IPS DF 4.7 (cell line): ENCODE results near the gene C12orf75.
"Not testable (repeated sequence)": the region's sequence is repeated elsewhere in the genome, so short reads cannot be mapped to it uniquely, and the experiment has no call there.

Experiments
- DNase-seq: peaks from one replicate; pipeline ENCODE4 v3.0.0-alpha.2; 2013; ENCODE audit warnings: low spot score; ENCODE audit errors: extremely low read depth

C12orf75 gene

GRCh38 chr12:105309384-105309783 is 21.1 kb upstream of the C12orf75 start:
- DNase-seq = not testable (repeated sequence)

DNA sequence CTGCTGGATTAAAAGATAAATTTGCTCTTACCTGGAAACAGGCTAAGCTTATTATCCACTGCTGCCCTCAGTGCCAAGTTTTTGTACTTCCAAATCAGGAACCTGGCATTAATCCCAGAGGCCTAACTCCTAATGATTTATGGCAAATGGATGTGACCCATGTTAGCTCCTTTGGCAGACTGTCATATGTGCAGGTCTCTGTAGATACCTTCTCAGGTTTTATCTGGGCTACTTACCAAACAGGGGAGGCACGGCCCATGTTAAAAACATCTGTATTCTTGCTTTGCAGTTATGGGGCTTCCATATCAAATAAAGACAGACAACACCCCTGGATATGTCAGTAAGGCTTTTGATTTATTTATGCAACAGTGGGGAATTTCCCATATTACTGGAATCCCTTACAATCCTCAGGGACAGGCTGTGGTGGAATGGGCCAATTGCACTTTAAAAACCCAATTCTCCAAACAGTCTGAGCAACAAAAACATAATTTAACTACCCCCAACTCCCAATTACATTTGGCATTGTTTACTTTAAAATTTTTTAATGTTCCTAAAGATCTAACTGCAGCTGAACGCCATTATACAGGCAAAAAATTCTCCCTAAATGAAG is 19.9 kb upstream of the C12orf75 start:
- not testable (repeated sequence) for DNase-seq

DNA sequence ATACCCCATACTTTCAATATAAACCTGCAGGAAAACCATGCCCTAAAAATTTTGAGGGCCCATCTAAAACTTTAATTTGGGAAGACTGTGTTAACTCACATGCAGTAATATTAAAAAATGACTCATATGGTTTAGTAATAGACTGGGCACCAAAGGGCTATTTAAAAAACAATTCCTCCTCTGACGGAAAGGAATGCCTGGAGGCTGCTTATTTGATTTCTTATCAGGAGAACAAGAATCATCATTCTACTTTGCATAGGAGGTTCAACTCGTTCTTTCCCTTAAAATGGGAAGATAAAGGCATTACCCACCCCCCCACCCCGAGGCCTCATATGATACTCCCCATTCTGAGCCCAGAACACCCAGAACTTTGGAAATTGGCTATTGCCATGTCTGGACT is 18.6 kb upstream of the C12orf75 start:
- not testable (repeated sequence) for DNase-seq

DNA sequence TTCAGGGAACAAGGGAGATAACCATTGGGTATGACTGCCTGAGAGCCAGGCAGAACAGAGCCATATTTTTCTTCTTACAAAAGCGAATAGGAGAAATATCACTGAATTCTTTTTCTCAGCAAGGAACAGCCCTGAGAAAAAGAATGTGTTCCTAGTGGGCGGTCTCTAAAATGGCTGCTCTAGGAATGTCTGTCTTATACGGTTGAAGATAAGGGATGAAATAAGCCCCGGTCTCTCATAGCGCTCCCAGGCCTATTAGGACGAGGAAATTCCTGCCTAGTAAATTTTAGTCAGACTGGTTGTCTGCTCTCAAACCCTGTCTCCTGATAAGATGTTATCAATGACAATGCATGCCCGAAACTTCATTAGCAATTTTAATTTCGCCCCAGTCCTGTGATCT is 16.7 kb upstream of the C12orf75 start:
- not testable (repeated sequence) for DNase-seq

GRCh38 chr12:105315130-105315529 is 15.4 kb upstream of the C12orf75 start:
- no peak for DNase-seq

- DNase-seq = no peak
Observed at GRCh38 chr12:105315726-105316125, 14.8 kb upstream of the C12orf75 start.

DNA sequence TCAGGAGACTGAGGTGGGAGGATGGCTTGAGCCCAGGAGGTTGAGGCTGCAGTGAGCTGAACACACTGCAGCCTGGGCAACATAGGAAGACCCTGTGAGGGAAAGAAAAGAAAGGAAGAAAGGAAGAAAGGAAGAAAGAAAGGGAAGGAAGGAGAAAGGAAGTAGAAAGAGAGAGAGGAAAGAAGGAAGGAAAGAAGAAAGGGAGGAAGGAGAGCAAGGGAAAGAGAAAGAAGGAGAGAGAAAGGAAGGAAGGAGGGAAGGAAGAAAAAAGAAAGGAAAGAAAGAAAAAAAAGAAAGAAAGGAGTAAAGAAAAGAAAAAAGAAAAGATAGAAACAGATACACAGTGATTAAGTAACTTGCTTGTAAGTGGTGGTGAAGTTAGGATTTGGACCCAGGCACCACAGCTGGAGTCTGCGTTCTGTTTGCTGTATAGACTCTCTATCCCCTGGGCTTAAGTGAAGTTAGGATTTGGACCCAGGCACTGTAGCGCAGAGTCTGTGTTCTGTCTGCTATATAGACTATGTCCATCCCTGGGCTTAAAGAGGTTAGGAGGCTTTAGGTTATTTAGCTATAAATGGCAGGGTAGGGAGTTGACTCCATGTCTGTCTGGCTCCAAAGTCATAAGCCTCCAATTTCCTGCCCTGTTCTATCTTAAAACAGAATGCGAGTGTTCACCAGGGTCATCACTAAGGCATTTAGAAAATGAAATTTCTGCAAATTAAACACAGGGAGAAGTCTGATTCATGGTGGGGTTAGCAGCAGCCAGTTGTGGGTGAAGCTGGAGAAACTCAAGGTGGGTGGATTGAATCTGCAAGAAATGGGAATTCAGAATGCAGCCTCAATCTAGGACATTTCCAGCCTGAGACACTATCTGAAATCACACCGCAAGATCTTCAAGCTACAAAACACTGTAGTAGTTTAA is 13.3 kb upstream of the C12orf75 start:
- no peak for DNase-seq

DNA sequence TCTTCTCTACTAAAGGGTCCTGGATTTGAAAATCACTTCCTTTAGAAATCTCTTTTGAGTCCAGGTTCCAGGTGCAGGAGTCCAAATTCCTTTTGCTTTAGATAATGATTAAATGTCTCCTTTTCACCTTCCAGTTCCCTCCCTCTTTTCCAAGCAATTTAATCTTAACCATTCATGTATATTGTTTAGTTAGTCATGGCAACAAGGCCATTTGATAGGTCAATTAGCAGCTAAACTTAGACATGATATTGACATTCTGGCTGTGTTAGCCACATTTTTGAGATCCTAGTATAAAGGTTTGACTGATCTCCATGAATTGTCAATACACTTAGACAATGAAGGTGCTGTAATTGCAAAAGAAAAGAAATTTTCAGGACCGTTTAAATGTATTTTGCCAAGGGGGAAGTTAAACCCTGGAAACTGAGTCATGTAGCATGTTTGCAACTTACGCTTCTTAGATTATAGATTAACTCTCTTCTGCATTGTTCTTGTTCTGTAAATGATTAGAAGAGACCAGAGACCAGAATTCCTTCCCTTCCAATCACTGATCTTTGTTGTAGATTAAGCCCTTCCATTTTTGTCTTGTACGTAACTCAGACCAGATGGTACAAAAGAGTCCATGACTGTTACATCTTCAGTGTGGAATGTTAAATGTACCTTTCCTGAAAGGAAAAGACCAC is 12.4 kb upstream of the C12orf75 start:
- no peak for DNase-seq

DNA sequence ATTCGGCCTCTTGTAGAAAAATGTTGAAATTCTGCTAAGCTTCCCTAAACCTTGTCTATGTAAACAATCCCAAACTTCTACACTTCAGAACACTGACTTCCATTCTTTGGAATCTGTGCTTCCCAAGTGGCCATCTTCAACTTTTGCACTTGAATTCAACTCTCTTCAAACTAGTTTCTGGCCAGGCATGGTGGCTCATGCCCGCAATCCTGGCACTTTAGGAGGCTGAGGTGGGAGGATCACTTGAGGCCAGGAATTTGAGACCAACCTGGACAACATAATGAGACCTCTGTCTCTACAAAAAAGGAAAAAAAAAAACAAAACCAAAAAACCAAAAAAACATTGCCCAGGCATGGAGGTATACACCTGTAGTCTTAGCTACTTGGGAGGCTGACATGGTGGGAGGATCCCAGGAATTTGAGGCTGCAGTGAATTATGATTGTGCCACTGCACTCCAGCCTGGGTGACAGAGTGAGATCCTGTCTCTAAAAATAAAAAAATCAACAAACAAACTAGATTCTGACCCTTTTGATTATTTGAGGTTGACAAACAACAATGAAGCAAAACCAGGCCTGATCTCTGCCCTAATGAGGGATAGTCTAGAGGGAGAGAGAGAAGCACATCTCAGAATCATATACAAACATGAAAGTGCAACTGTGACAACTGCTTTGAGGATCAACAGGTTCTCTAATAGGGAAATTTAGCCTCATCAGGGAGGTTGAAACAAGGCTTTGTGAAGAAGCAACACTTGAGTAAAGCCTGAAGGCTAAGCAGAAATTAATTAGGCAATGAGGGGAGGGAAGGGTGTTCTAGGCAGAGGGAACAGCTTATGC is 11.6 kb upstream of the C12orf75 start:
- DNase-seq = no peak

- DNase-seq = no peak
Observed at GRCh38 chr12:105319691-105320209, 10.7 kb upstream of the C12orf75 start.

DNA sequence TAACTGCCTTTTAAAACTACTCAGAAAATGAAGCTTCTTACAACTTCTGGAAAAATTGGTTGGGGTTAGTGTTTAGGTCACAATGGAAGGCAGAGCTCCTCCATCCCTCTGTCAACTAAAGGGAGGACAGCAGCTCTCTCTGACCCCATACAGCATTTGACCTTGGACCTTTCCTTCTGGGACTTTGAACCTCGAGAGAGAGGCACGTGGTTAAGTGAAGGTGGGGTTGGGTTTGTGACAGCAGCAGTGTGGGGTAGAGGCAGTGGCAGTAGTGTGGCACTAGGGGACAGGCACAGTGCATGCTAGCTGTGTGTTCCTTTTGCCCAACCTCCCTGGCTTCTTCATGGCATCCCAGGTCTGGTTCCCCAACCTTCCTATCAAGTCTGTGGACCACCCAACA is 9.4 kb upstream of the C12orf75 start:
- DNase-seq = no peak

DNA sequence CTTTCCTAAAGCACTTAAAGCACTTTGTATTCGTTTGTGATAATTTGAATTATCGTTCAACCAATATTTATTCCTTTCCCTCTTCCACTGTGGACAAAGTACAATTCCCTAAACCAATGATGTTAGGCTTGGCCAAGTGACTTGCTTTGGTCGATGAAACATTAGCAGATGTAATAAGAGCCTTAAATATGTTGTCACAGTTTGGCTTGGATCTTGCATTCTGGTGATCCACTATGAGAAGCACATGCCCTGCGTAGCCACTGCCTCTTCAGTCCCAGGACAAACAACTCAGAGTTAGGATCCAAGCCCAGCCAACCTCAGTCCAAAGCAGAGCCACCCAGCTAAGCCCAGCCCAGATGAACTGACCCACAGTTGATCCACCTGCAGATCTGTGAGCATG is 8.4 kb upstream of the C12orf75 start:
- DNase-seq = no peak

DNA sequence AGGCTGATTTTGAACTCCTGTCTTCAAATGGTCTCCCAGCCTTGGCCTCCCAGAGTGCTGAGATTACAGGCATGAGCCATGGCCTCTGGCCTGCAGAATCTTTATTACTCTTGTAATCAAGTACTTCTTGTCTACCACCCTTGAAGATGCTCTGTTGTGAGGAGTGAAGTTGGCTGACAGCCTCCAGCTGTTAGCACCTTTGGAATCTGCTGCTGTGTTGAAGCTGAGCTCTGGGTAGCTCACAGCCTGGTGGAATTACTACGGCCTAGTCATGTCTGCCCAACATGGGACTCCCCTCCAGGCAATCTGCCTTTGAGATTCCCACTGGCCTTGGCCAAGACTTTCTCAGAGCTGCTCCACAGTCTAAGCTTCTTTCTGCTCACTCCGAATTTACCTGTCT is 5.8 kb upstream of the C12orf75 start:
- no peak for DNase-seq

DNA sequence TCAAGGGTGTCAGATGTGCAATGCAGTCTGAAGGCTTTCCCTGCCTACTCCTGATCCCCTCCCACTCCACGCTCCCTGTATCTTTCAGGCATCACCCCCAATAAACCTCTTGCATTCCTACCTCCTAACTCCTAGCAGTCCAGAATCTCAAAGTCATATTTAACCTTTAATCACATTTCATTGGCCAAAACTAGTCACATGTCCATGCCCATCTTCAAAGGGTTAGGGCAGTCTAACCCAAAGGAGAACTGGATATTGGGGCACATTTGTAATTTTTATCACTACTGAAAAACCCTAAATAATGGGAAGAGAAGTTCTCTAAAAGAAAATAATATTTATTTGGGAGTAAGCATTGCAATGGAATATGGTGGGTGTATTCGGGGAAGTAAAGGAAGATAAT is 5.4 kb upstream of the C12orf75 start:
- no peak for DNase-seq

GRCh38 chr12:105329926-105330282 is 587 bp upstream of the C12orf75 start:
- no peak for DNase-seq

DNA sequence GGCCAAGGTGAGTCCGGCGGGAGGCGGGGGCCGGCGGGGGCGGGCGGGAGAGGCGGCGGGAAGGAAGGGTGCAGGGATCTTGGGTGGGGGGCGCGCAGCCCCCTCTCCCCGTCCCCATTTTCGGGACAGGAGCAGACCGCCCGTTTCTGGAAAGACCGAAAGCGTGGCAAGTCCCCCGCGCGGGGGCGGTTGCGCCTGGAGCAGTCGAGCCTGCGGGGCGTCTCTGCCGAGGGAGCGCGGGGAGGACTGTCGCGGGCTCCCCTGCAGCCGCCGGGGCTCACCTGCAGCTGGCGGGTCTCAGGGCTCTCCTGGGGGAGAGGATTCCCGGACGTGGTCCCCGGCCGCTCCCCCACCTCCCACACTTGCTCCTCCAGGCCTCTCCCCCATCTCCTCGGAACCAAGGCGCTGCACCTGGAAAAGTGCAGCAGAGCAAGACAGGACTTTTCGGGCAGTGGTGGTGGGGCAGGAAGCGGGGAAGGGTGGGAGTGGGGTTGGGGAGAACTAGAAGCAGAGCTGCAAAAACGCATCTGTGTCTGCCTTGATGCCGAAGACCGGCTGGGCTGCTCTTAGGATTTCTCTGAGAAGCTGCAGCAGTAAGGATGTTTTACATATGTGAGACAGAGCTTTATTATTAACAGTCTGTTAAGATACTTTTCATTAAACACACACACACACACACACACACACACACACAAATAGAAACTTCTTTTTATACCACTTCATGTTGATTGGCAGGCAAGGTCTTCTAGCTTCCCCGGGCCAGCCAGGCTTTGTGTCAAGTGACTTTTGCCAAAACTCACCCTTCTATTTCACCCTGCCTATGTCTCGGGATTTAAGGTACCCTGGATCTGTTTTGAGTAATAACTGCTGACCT is 677 bp downstream of the C12orf75 start:
- no peak for DNase-seq

- no peak for DNase-seq
Observed at GRCh38 chr12:105331805-105332251, 1.3 kb downstream of the C12orf75 start.

DNA sequence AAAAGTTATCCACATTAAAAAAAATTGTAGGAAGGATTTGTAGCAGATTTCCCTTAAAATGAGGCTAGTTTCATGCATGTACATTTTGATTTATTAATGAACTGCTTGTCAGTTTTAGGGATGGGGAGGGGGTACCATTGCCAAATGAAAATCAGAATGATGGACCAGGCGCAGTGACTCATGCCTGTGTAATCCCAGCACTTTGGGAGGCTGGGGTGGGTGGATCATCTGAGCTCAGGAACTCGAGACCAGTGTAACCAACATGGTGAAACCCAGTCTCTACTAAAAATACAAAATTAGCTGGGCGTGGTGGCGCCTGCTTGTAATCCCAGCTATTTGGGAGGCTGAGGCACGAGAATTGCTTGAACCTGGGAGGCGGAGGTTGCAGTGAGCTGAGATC is 1.8 kb downstream of the C12orf75 start:
- DNase-seq = not testable (repeated sequence)

- DNase-seq = no peak
Observed at GRCh38 chr12:105332925-105333324, 2.4 kb downstream of the C12orf75 start.

GRCh38 chr12:105334001-105334400 is 3.5 kb downstream of the C12orf75 start:
- DNase-seq = no peak
